ENCODE results near the gene BRAF. TPM values are rescaled to one million over a fixed set of nuclear protein-coding genes. Genes with fewer than 3 reads are reported as not detected.
"Not testable (repeated sequence)": the region's sequence is repeated elsewhere in the genome, so short reads cannot be mapped to it uniquely, and the experiment has no call there.

The BRAF gene
- polyA plus RNA-seq, 1 experiment: 8.9 TPM

GRCh38 chr7:140714331-140715040 is 210.2 kb downstream of the BRAF start:
- no peak for TF ChIP-seq CTCF (IDR thresholded peaks at IDR 0.05; ENCODE audit: insufficient read depth, low read depth, low read length)
- ChIA-PET CTCF (interaction anchor here (1.2 kb wide), 1 partner anchor 12 kb away, joined by 4 read pairs; no protein-coding TSS in a partner anchor), POLR2A (no interaction called here)
- H3K36me3 ChIP-seq (ENCODE audit: control insufficient read depth, insufficient read depth, low read length): no peaks in the 10 kb centered on the region
- H3K27me3 ChIP-seq (ENCODE audit: control insufficient read depth, insufficient read depth, low read length): no peaks in the 10 kb centered on the region
- DNase-seq (ENCODE audit: low read depth): no peak
- H3K4me3 ChIP-seq (ENCODE audit: low read depth, low read length): no peak overlapping the region

GRCh38 chr7:140712392-140712791 is 212.3 kb downstream of the BRAF start:
- DNase-seq (ENCODE audit: low read depth); H3K36me3 ChIP-seq (ENCODE audit: control insufficient read depth, insufficient read depth, low read length); POLR2A ChIA-PET; H3K4me3 ChIP-seq (ENCODE audit: low read depth, low read length); H3K27me3 ChIP-seq (ENCODE audit: control insufficient read depth, insufficient read depth, low read length); CTCF ChIA-PET: not testable (repeated sequence)

DNA sequence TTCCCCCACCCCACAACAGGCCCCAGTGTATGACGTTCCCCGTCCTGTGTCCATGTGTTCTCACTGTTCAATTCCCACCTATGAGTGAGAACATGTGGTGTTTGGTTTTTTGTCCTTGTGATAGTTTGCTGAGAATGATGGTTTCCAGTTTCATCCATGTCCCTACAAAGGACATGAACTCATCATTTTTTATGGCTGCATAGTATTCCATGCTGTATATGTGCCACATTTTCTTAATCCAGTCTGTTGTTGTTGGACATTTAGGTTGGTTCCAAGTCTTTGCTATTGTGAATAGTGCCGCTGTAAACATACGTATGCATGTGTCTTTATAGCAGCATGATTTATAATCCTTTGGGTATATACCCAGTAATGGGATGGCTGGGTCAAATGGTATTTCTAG is 216.0 kb downstream of the BRAF start:
- POLR2A ChIA-PET; DNase-seq (ENCODE audit: low read depth); H3K4me3 ChIP-seq (ENCODE audit: low read depth, low read length); CTCF ChIA-PET; H3K27me3 ChIP-seq (ENCODE audit: control insufficient read depth, insufficient read depth, low read length); H3K36me3 ChIP-seq (ENCODE audit: control insufficient read depth, insufficient read depth, low read length): not testable (repeated sequence)

GRCh38 chr7:140707132-140707531 is 217.6 kb downstream of the BRAF start:
- Histone ChIP-seq H3K36me3 (ENCODE audit: control insufficient read depth, insufficient read depth, low read length) (peaks cover 7% of the 10 kb centered on the region), H3K4me3 (ENCODE audit: low read depth, low read length) (no peak overlapping the region), H3K27me3 (ENCODE audit: control insufficient read depth, insufficient read depth, low read length) (no peaks in the 10 kb centered on the region)
- ChIA-PET POLR2A (no interaction called here), CTCF (interaction anchor here (0.9 kb wide), 1 partner anchor 18 kb away, joined by 4 read pairs; no protein-coding TSS in a partner anchor)
- DNase-seq (ENCODE audit: low read depth): no peak
- TF ChIP-seq CTCF (IDR thresholded peaks at IDR 0.05; ENCODE audit: insufficient read depth, low read depth, low read length): no peak

DNA sequence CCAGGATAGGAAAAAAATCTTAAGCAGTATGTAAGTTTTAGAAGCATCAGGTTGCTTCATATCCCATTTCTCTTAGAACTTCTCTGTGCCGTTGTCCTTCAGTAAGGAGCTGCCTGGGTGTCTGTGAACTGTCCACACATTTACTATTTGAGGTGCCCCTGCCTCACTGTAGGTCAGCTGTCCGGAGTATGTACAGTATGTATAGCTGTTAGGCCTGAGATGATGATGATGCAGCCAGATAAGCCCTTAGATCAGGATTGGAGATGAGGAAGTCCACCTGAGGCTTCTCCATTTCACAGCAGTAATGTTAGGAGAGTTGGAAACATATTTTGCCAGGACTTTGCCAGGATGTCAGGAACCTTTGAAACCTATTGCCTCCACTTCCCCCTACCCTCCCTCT is 220.5 kb downstream of the BRAF start:
- no peak for TF ChIP-seq CTCF (IDR thresholded peaks at IDR 0.05; ENCODE audit: insufficient read depth, low read depth, low read length)
- POLR2A ChIA-PET: no interaction called here
- CTCF ChIA-PET: interaction anchor here (0.9 kb wide), 1 partner anchor 19 kb away, joined by 3 read pairs; no protein-coding TSS in a partner anchor
- no peak for DNase-seq (ENCODE audit: low read depth)
- Histone ChIP-seq H3K36me3 (ENCODE audit: control insufficient read depth, insufficient read depth, low read length) (peaks cover 9% of the 10 kb centered on the region), H3K4me3 (ENCODE audit: low read depth, low read length) (no peak overlapping the region), H3K27me3 (ENCODE audit: control insufficient read depth, insufficient read depth, low read length) (no peaks in the 10 kb centered on the region)

GRCh38 chr7:140702774-140703173 is 222.0 kb downstream of the BRAF start:
- no peak for TF ChIP-seq CTCF (IDR thresholded peaks at IDR 0.05; ENCODE audit: insufficient read depth, low read depth, low read length)
- POLR2A ChIA-PET: no interaction called here
- no peak for DNase-seq (ENCODE audit: low read depth)
- CTCF ChIA-PET: interaction anchor here (0.8 to 1.2 kb wide), 2 partner anchors 12 to 19 kb away, joined by 3 to 4 read pairs; no protein-coding TSS in a partner anchor
- Histone ChIP-seq H3K27me3 (ENCODE audit: control insufficient read depth, insufficient read depth, low read length) (no peaks in the 10 kb centered on the region), H3K4me3 (ENCODE audit: low read depth, low read length) (no peak overlapping the region), H3K36me3 (ENCODE audit: control insufficient read depth, insufficient read depth, low read length) (peaks cover 9% of the 10 kb centered on the region)
